K562 (cell line): ENCODE data around the gene ATXN2L. TPM values are rescaled to one million over a fixed set of nuclear protein-coding genes. Genes with fewer than 3 reads are reported as not detected.

Experiments
- CREM ChIP-seq: IDR thresholded peaks from 2 replicates; pipeline ENCODE4 v1.6.1; 2014; ENCODE audit warnings: antibody characterized with exemption, low read depth
- E2F6 ChIP-seq, 2 experiments: IDR thresholded peaks; 2 replicates each; pipeline ENCODE4 v1.6.1; 2011; ENCODE audit warnings: borderline replicate concordance in 1 of 2, control low read depth in 1 of 2, low read depth in 1 of 2, low read length in 1 of 2, mild to moderate bottlenecking in 1 of 2, mixed read lengths in 1 of 2, moderate library complexity in 1 of 2; ENCODE audit not compliant: insufficient read depth in 1 of 2, insufficient read length in 1 of 2, poor library complexity in 1 of 2, severe bottlenecking in 1 of 2; ENCODE audit errors: extremely low read depth in 1 of 2
- E2F8 ChIP-seq: fragments of 450-650 bp; IDR thresholded peaks from 2 replicates; pipeline ENCODE4 v1.7.1; 2018; ENCODE audit warnings: mild to moderate bottlenecking, low read depth; ENCODE audit not compliant: partially characterized antibody
- FOXA3 ChIP-seq, 2 experiments: fragments of 450-650 bp in 1 of 2; sonication (generic) in 1 of 2; formaldehyde crosslinking; IDR thresholded peaks in 1 of 2; conservative IDR thresholded peaks in 1 of 2; 2 replicates each; pipeline versions ENCODE4 v1.4.0 to v1.8.0; 2020 to 2022; ENCODE audit warnings: mild to moderate bottlenecking in 2 of 2, missing genetic modification reagents in 1 of 2
- HCFC1 ChIP-seq: IDR thresholded peaks from 2 replicates; pipeline ENCODE4 v1.6.1; 2012; ENCODE audit warnings: low read depth, low read length, improper control_type of control experiment
- MNT ChIP-seq, 2 experiments: fragments of 450-650 bp; conservative IDR thresholded peaks; 2 replicates each; pipeline ENCODE4 v1.6.1; 2017; ENCODE audit warnings: mild to moderate bottlenecking in 2 of 2, moderate library complexity in 2 of 2
- MYNN ChIP-seq, 2 experiments: sonication (generic); formaldehyde crosslinking in 1 of 2; IDR thresholded peaks; 2 replicates each; pipeline versions ENCODE4 v1.5.0 to v1.6.1; 2016 to 2020; ENCODE audit warnings: antibody characterized with exemption in 1 of 2, missing genetic modification reagents in 1 of 2
- POLR2G ChIP-seq: fragments of 200-400 bp; formaldehyde crosslinking; IDR thresholded peaks from 2 replicates; pipeline ENCODE4 v1.6.1; 2017; ENCODE audit warnings: low read depth, mild to moderate bottlenecking, antibody characterized with exemption, low read length, moderate library complexity
- RBM14 ChIP-seq: fragments of 200-400 bp; formaldehyde crosslinking; IDR thresholded peaks from 2 replicates; pipeline ENCODE4 v1.6.1; 2018; ENCODE audit warnings: low read depth, mild to moderate bottlenecking, low read length, moderate library complexity, borderline replicate concordance; ENCODE audit not compliant: insufficient read depth
- TRIM25 ChIP-seq: fragments of 450-650 bp; IDR thresholded peaks from 2 replicates; pipeline ENCODE4 v1.7.0; 2016; ENCODE audit warnings: borderline replicate concordance
- ZNF146 ChIP-seq: IDR thresholded peaks from one replicate; pipeline ENCODE4 v1.6.1; 2018; ENCODE audit warnings: missing compliant biosample characterization; ENCODE audit not compliant: unreplicated experiment
- polyA plus RNA-seq, 8 experiments: library from polyadenylated mRNA; depleted of rRNA in 4 of 8; stranded (reverse) in 5 of 8; unstranded in 3 of 8; fragments of >200 nt; fragmentation: Nextera tagmentation in 2 of 8; fragmentation: Illumina TruSeq in 1 of 8; extraction: Ambion mirVana in 2 of 8; extraction: Trizol in 1 of 8; gene quantifications; 2 replicates each; pipeline versions ENCODE4 v1.2.1 to v1.2.3, GENCODE V29; 2011 to 2014; ENCODE audit warnings: inconsistent platforms in 1 of 8, missing spikeins in 1 of 8
- total RNA-seq, 7 experiments: library from RNA; depleted of rRNA in 6 of 7; stranded (reverse); fragments of >200 nt in 6 of 7; fragmentation: Illumina TruSeq in 2 of 7; extraction: Trizol in 2 of 7; gene quantifications; 2 replicates each; pipeline versions ENCODE4 v1.2.1 to v1.2.3, GENCODE V29; 2011 to 2021; ENCODE audit warnings: low replicate concordance in 1 of 7
- TF ChIP-seq, protein P1 (sequence below): fragments of 450-650 bp; IDR thresholded peaks from 2 replicates; pipeline ENCODE4 v1.6.1; 2017; ENCODE audit warnings: antibody characterized with exemption, mild to moderate bottlenecking

ATXN2L gene
- total and polyA plus RNA-seq, 9 of the 15 experiments (the other 6 are each of a cell fraction or from before 2014, with no cell fraction given), result 3.8 to 280 (median 37.2) TPM

DNA sequence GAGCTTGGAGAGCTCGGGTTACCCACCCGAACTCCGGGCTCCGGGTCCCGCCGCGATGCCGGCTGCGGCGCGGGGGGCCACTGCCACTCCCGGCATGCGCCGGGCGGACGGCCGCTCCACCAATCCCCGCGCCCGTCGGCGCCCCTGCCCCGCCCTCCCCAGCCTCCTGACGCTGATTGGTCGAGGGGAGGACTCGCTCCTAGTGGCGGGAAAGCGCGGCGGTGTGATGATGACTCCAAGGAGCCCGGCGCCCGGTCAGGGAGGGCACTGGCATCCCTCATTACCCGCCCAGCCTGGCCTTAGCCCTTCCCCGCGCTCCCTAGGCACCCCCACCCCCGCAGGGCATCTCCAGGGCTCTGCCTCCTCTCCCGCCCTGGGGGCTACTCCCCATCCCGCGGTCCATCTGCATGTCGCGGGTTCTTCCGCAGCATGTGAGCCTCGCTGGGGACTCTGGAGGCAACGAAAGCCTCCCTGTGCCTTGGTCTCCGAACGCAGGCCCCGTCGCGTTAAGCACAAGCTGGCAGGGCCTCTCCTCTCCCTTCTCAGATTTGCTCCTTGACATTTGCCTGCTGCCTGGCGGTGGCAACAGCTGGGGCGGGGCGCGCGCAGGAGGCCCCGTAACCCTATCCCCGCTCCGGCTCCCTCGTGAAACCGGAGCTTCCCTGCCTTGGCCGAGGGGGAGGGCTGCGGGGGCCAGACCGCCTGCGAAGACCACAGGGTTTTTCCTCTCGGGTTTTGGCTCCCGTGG lies 57.2 kb downstream of the ATXN2L start (continued):
- TF ChIP-seq TRIM25 (no peak), RBM14 (no peak), ZNF146 (no peak), HCFC1 (peak; percentile 6; the same call in 1 of the 2 replicates), E2F8 (peak; percentile 94), CREM (0 out of 2 replicates have a peak, but pooled peaks have one; percentile 27), POLR2G (peak; percentile 83), MNT (conservative IDR thresholded peaks at IDR 0.05) (peak; percentile 32 to 41; a peak in 2 of 4 replicates), E2F6 (IDR thresholded peaks at IDR 0.05; ENCODE audit: borderline replicate concordance in 1 of 2, extremely low read depth in 1 of 2, insufficient read depth in 1 of 2, insufficient read length in 1 of 2, low read depth in 1 of 2, low read length in 1 of 2, poor library complexity in 1 of 2, severe bottlenecking in 1 of 2) (peak; percentile 97 to 98), FOXA3 (CRISPR knock-in tag; conservative IDR thresholded peaks at IDR 0.05 in 1 of 2, IDR thresholded peaks at IDR 0.05 in 1 of 2) (peak in 1 of 2 experiments; percentile 85; a peak in 2 of 4 replicates), MYNN (IDR thresholded peaks at IDR 0.05) (0 out of 2 replicates have a peak, but pooled peaks have one; percentile 51), MYNN (CRISPR knock-in tag; IDR thresholded peaks at IDR 0.05) (no peak)
- TF ChIP-seq, protein P1, sequence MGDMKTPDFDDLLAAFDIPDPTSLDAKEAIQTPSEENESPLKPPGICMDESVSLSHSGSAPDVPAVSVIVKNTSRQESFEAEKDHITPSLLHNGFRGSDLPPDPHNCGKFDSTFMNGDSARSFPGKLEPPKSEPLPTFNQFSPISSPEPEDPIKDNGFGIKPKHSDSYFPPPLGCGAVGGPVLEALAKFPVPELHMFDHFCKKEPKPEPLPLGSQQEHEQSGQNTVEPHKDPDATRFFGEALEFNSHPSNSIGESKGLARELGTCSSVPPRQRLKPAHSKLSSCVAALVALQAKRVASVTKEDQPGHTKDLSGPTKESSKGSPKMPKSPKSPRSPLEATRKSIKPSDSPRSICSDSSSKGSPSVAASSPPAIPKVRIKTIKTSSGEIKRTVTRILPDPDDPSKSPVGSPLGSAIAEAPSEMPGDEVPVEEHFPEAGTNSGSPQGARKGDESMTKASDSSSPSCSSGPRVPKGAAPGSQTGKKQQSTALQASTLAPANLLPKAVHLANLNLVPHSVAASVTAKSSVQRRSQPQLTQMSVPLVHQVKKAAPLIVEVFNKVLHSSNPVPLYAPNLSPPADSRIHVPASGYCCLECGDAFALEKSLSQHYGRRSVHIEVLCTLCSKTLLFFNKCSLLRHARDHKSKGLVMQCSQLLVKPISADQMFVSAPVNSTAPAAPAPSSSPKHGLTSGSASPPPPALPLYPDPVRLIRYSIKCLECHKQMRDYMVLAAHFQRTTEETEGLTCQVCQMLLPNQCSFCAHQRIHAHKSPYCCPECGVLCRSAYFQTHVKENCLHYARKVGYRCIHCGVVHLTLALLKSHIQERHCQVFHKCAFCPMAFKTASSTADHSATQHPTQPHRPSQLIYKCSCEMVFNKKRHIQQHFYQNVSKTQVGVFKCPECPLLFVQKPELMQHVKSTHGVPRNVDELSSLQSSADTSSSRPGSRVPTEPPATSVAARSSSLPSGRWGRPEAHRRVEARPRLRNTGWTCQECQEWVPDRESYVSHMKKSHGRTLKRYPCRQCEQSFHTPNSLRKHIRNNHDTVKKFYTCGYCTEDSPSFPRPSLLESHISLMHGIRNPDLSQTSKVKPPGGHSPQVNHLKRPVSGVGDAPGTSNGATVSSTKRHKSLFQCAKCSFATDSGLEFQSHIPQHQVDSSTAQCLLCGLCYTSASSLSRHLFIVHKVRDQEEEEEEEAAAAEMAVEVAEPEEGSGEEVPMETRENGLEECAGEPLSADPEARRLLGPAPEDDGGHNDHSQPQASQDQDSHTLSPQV, result no peak; the same call in none of the 2 replicates
